ENCODE results near the gene SPINT3.

SPINT3 gene

GRCh38 chr20:45515147-45515913 is at the start of gene SPINT3:
SPINT3 (minus strand) TSS chr20:45515622; CDS start chr20:45515608, 14 bp downstream.
- no peak for DNase-seq (ENCODE audit: low read depth)
- no peak within 1 kb of the TSS for H3K4me3 ChIP-seq (ENCODE audit: low read depth, low read length)

- H3K4me3 ChIP-seq (ENCODE audit: low read depth, low read length) = no peak overlapping the region
- no peak for DNase-seq (ENCODE audit: low read depth)
Observed at GRCh38 chr20:45564760-45565276, 49.4 kb upstream of the SPINT3 start.

GRCh38 chr20:45555198-45555597 is 39.8 kb upstream of the SPINT3 start:
- no peak overlapping the region for H3K4me3 ChIP-seq (ENCODE audit: low read depth, low read length)
- no peak for DNase-seq (ENCODE audit: low read depth)

- no peak overlapping the region for H3K4me3 ChIP-seq (ENCODE audit: low read depth, low read length)
Observed at GRCh38 chr20:45552456-45552855, 37.0 kb upstream of the SPINT3 start.

GRCh38 chr20:45550765-45551164 is 35.3 kb upstream of the SPINT3 start:
- no peak overlapping the region for H3K4me3 ChIP-seq (ENCODE audit: low read depth, low read length)
- no peak for DNase-seq (ENCODE audit: low read depth)

More at GRCh38 chr20:45552456-45552855, 37.0 kb upstream of the SPINT3 start:
- no peak for DNase-seq (ENCODE audit: low read depth)

- H3K4me3 ChIP-seq (ENCODE audit: low read depth, low read length) = no peak overlapping the region
- no peak for DNase-seq (ENCODE audit: low read depth)
Observed at GRCh38 chr20:45548410-45548809, 33.0 kb upstream of the SPINT3 start.

- H3K4me3 ChIP-seq (ENCODE audit: low read depth, low read length) = no peak within 1 kb of the TSS
- no peak for DNase-seq (ENCODE audit: low read depth)
Observed at GRCh38 chr20:45547206-45547770, 31.9 kb upstream of the SPINT3 start, which contains the start of gene EPPIN. EPPIN (minus strand) TSS chr20:45547401; CDS start chr20:45547357, 44 bp downstream.

- DNase-seq (ENCODE audit: low read depth) = peak; percentile 7
- no peak overlapping the region for H3K4me3 ChIP-seq (ENCODE audit: low read depth, low read length)
Observed at GRCh38 chr20:45545754-45546453, 30.5 kb upstream of the SPINT3 start.

GRCh38 chr20:45545351-45545750 is 29.9 kb upstream of the SPINT3 start:
- DNase-seq (ENCODE audit: low read depth) = no peak
- H3K4me3 ChIP-seq (ENCODE audit: low read depth, low read length) = no peak overlapping the region

- no peak within 1 kb of the TSS for H3K4me3 ChIP-seq (ENCODE audit: low read depth, low read length)
- no peak for DNase-seq (ENCODE audit: low read depth)
Observed at GRCh38 chr20:45539382-45539781, 24.0 kb upstream of the SPINT3 start, which contains the start of gene WFDC6. WFDC6 (minus strand) TSS chr20:45539482; CDS start chr20:45539407, 75 bp downstream.

GRCh38 chr20:45538209-45538799 is 22.9 kb upstream of the SPINT3 start:
- no peak for DNase-seq (ENCODE audit: low read depth)
- no peak overlapping the region for H3K4me3 ChIP-seq (ENCODE audit: low read depth, low read length)

GRCh38 chr20:45527294-45527693 is 11.9 kb upstream of the SPINT3 start:
- no peak overlapping the region for H3K4me3 ChIP-seq (ENCODE audit: low read depth, low read length)
- no peak for DNase-seq (ENCODE audit: low read depth)

GRCh38 chr20:45523821-45524220 is 8.4 kb upstream of the SPINT3 start:
- H3K4me3 ChIP-seq (ENCODE audit: low read depth, low read length) = no peak overlapping the region
- DNase-seq (ENCODE audit: low read depth) = no peak

GRCh38 chr20:45518282-45518681 is 2.9 kb upstream of the SPINT3 start:
- no peak for DNase-seq (ENCODE audit: low read depth)
- no peak overlapping the region for H3K4me3 ChIP-seq (ENCODE audit: low read depth, low read length)

- DNase-seq (ENCODE audit: low read depth) = no peak
- H3K4me3 ChIP-seq (ENCODE audit: low read depth, low read length) = no peak overlapping the region
Observed at GRCh38 chr20:45510242-45510862, 5.1 kb downstream of the SPINT3 start.

GRCh38 chr20:45509091-45509490 is 6.3 kb downstream of the SPINT3 start:
- no peak overlapping the region for H3K4me3 ChIP-seq (ENCODE audit: low read depth, low read length)
- DNase-seq (ENCODE audit: low read depth) = no peak

GRCh38 chr20:45508068-45508886 is 7.1 kb downstream of the SPINT3 start:
- no peak overlapping the region for H3K4me3 ChIP-seq (ENCODE audit: low read depth, low read length)
- DNase-seq (ENCODE audit: low read depth) = no peak

GRCh38 chr20:45507011-45507820 is 8.2 kb downstream of the SPINT3 start:
- H3K4me3 ChIP-seq (ENCODE audit: low read depth, low read length) = no peak overlapping the region
- DNase-seq (ENCODE audit: low read depth) = no peak
